Transverse colon (tissue), 4 donors: ENCODE measurements around the gene MYH1.

Source experiments
- EP300 ChIP-seq: sonication (generic); formaldehyde crosslinking; IDR thresholded peaks from one replicate; pipeline ENCODE4 v1.6.1; 2017; ENCODE audit warnings: antibody characterized with exemption, low read depth
- POLR2A ChIP-seq: fragments of 450-650 bp; IDR thresholded peaks from one replicate; pipeline ENCODE4 v1.6.1; 2016; ENCODE audit warnings: antibody characterized with exemption, mild to moderate bottlenecking, moderate library complexity
- POLR2AphosphoS5 ChIP-seq, 3 donors: sonication (generic); formaldehyde crosslinking; IDR thresholded peaks; one replicate each; pipeline ENCODE4 v1.6.1; 2016; ENCODE audit warnings: antibody characterized with exemption in 3 of 3
- TF ChIP-seq, protein P1 (sequence below), 5 experiments: fragments of 200-600 bp in 3 of 5; fragments of 450-650 bp in 2 of 5; sonication (generic) in 3 of 5; IDR thresholded peaks; 1 replicate in 2 of 5; 2 replicates in 3 of 5; pipeline ENCODE4 v1.5.1; 2016 to 2017; ENCODE audit warnings: antibody characterized with exemption in 5 of 5, inconsistent platforms in 3 of 5, mild to moderate bottlenecking in 2 of 5, moderate library complexity in 1 of 5

- no peak for TF ChIP-seq POLR2A
- no peak for TF ChIP-seq EP300
- TF ChIP-seq, protein P1, sequence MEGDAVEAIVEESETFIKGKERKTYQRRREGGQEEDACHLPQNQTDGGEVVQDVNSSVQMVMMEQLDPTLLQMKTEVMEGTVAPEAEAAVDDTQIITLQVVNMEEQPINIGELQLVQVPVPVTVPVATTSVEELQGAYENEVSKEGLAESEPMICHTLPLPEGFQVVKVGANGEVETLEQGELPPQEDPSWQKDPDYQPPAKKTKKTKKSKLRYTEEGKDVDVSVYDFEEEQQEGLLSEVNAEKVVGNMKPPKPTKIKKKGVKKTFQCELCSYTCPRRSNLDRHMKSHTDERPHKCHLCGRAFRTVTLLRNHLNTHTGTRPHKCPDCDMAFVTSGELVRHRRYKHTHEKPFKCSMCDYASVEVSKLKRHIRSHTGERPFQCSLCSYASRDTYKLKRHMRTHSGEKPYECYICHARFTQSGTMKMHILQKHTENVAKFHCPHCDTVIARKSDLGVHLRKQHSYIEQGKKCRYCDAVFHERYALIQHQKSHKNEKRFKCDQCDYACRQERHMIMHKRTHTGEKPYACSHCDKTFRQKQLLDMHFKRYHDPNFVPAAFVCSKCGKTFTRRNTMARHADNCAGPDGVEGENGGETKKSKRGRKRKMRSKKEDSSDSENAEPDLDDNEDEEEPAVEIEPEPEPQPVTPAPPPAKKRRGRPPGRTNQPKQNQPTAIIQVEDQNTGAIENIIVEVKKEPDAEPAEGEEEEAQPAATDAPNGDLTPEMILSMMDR (IDR thresholded peaks at IDR 0.05): no peak
- TF ChIP-seq POLR2AphosphoS5 (IDR thresholded peaks at IDR 0.05): no peak
These were observed 38.1 kb upstream of the MYH1 start for GRCh38 chr17:10556301-10557005.
